ENCODE results near the gene PPARGC1A.

GRCh38 chr4:23839279-23839678 lies 50.6 kb downstream of the PPARGC1A start:
- TF ChIP-seq, protein P1, sequence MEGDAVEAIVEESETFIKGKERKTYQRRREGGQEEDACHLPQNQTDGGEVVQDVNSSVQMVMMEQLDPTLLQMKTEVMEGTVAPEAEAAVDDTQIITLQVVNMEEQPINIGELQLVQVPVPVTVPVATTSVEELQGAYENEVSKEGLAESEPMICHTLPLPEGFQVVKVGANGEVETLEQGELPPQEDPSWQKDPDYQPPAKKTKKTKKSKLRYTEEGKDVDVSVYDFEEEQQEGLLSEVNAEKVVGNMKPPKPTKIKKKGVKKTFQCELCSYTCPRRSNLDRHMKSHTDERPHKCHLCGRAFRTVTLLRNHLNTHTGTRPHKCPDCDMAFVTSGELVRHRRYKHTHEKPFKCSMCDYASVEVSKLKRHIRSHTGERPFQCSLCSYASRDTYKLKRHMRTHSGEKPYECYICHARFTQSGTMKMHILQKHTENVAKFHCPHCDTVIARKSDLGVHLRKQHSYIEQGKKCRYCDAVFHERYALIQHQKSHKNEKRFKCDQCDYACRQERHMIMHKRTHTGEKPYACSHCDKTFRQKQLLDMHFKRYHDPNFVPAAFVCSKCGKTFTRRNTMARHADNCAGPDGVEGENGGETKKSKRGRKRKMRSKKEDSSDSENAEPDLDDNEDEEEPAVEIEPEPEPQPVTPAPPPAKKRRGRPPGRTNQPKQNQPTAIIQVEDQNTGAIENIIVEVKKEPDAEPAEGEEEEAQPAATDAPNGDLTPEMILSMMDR (IDR thresholded peaks at IDR 0.05; ENCODE audit: extremely low read depth in 1 of 2, insufficient read depth in 1 of 2, low read depth in 1 of 2, low read length in 2 of 2), result no peak
- TF ChIP-seq POLR2AphosphoS5 (IDR thresholded peaks at IDR 0.05; ENCODE audit: insufficient read depth, low read depth, low read length) (no peak), POLR2A (IDR thresholded peaks at IDR 0.05; ENCODE audit: low read depth, low read length) (no peak)
- TF ChIP-seq, protein P2, sequence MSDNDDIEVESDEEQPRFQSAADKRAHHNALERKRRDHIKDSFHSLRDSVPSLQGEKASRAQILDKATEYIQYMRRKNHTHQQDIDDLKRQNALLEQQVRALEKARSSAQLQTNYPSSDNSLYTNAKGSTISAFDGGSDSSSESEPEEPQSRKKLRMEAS (IDR thresholded peaks at IDR 0.05; ENCODE audit: insufficient read depth, insufficient read length), result no peak
